Activated T-cell treated with anti-CD3 and anti-CD28 coated beads, Interleukin-2, amount 50 U/mL, for 48 hours (primary cell): ENCODE data around the gene ISLR.
"Not testable (repeated sequence)": the region's sequence is repeated elsewhere in the genome, so short reads cannot be mapped to it uniquely, and the experiment has no call there.

ENCODE experiments used
- DNase-seq, 2 experiments: peaks; one replicate each; pipeline ENCODE4 v3.0.0-alpha.2; 2020

Gene ISLR

GRCh38 chr15:74137537-74137894, 36.0 kb upstream of the ISLR start:
- no peak for DNase-seq

GRCh38 chr15:74138642-74139041, 34.9 kb upstream of the ISLR start:
- no peak for DNase-seq

- no peak for DNase-seq
Measured at GRCh38 chr15:74141591-74141990, 31.9 kb upstream of the ISLR start.

- DNase-seq, result no peak
Measured at GRCh38 chr15:74144153-74144775, 29.2 kb upstream of the ISLR start.

GRCh38 chr15:74146277-74146800, 27.2 kb upstream of the ISLR start:
- no peak for DNase-seq

GRCh38 chr15:74147051-74147450, 26.5 kb upstream of the ISLR start:
- DNase-seq, result no peak

GRCh38 chr15:74155766-74156417, 17.6 kb upstream of the ISLR start:
- DNase-seq, result no peak

GRCh38 chr15:74156678-74157411, 16.7 kb upstream of the ISLR start:
- no peak for DNase-seq

- no peak for DNase-seq
Measured at GRCh38 chr15:74157868-74158827, 15.4 kb upstream of the ISLR start.

GRCh38 chr15:74158855-74159650, 14.5 kb upstream of the ISLR start:
- DNase-seq, result no peak

- DNase-seq, result no peak
Measured at GRCh38 chr15:74159773-74160172, 13.7 kb upstream of the ISLR start.

- DNase-seq, result not testable (repeated sequence)
Measured at GRCh38 chr15:74160390-74160789, 13.1 kb upstream of the ISLR start.

GRCh38 chr15:74162195-74162536, 11.3 kb upstream of the ISLR start:
- not testable (repeated sequence) for DNase-seq

GRCh38 chr15:74165461-74165860, 8.0 kb upstream of the ISLR start:
- no peak for DNase-seq

- DNase-seq, result no peak
Measured at GRCh38 chr15:74167891-74168331, 5.6 kb upstream of the ISLR start.

- DNase-seq, result no peak
Measured at GRCh38 chr15:74168711-74169126, 4.8 kb upstream of the ISLR start.

- DNase-seq, result no peak
Measured at GRCh38 chr15:74170071-74170844, 3.3 kb upstream of the ISLR start.

- no peak for DNase-seq
Measured at GRCh38 chr15:74170875-74171578, 2.5 kb upstream of the ISLR start.

GRCh38 chr15:74171965-74172541, 1.5 kb upstream of the ISLR start:
- no peak for DNase-seq
